Neural progenitor cell (in vitro differentiated cells): ENCODE results near the gene SNX8. TPM values are rescaled to one million over a fixed set of nuclear protein-coding genes. Genes with fewer than 3 reads are reported as not detected.
A peak's percentile ranks its signal among the peaks of the same experiment; 100 is the strongest.

Experiments
- DNase-seq: peaks from one replicate; pipeline ENCODE4 v3.0.0-alpha.2; 2016; ENCODE audit warnings: low spot score
- H2AFZ ChIP-seq: fragments of 200-600 bp; sonication (generic); replicated peaks from 2 replicates; pipeline ENCODE4 v1.6.1; 2016; ENCODE audit warnings: antibody characterized with exemption
- H3F3A ChIP-seq: fragments of 200-600 bp; sonication (generic); 2 replicates; pipeline ENCODE4 v1.6.1; 2016; ENCODE audit warnings: antibody characterized with exemption, low read depth
- H3K27ac ChIP-seq: fragments of 200-600 bp; sonication (generic); 2 replicates; pipeline ENCODE4 v1.5.1; 2016; ENCODE audit warnings: mild to moderate bottlenecking
- H3K27me3 ChIP-seq: fragments of 200-600 bp; sonication (generic); 2 replicates; pipeline ENCODE4 v1.6.1; 2016; ENCODE audit warnings: mild to moderate bottlenecking, moderate library complexity
- H3K36me3 ChIP-seq: fragments of 200-600 bp; sonication (generic); 2 replicates; pipeline ENCODE4 v1.5.1; 2016
- H3K4me1 ChIP-seq: fragments of 200-600 bp; sonication (generic); 2 replicates; pipeline ENCODE4 v1.6.1; 2016; ENCODE audit warnings: mixed run types
- H3K4me2 ChIP-seq: fragments of 200-600 bp; sonication (generic); 2 replicates; pipeline ENCODE4 v1.6.1; 2016
- H3K4me3 ChIP-seq: fragments of 200-600 bp; sonication (generic); 2 replicates; pipeline ENCODE4 v1.5.1; 2016
- H3K79me2 ChIP-seq: fragments of 200-600 bp; sonication (generic); 2 replicates; pipeline ENCODE4 v1.6.1; 2016; ENCODE audit warnings: low read depth
- H3K9ac ChIP-seq: fragments of 200-600 bp; sonication (generic); 2 replicates; pipeline ENCODE4 v1.6.1; 2016
- H3K9me3 ChIP-seq: fragments of 200-600 bp; sonication (generic); 2 replicates; pipeline ENCODE4 v1.5.1; 2016; ENCODE audit warnings: low read depth
- H4K20me1 ChIP-seq: fragments of 200-600 bp; sonication (generic); 2 replicates; pipeline ENCODE4 v1.6.1; 2016; ENCODE audit warnings: low read depth
- H3K27ac Mint-ChIP-seq: 3 replicates; pipeline ENCODE4 v1.8.0; 2021; ENCODE audit warnings: mixed read lengths
- H3K27me3 Mint-ChIP-seq: 2 replicates; pipeline ENCODE4 v1.8.0; 2022; ENCODE audit warnings: low read depth, mild to moderate bottlenecking, inconsistent platforms, moderate library complexity, mixed read lengths; ENCODE audit not compliant: insufficient read depth
- H3K36me3 Mint-ChIP-seq: 3 replicates; pipeline ENCODE4 v1.8.0; 2021; ENCODE audit warnings: mixed read lengths
- H3K4me1 Mint-ChIP-seq: 3 replicates; pipeline ENCODE4 v1.8.0; 2021; ENCODE audit warnings: mixed read lengths
- H3K4me3 Mint-ChIP-seq: 3 replicates; pipeline ENCODE4 v1.8.0; 2021; ENCODE audit warnings: mild to moderate bottlenecking, moderate library complexity, mixed read lengths
- H3K9me3 Mint-ChIP-seq: 3 replicates; pipeline ENCODE4 v1.8.0; 2020; ENCODE audit warnings: mixed read lengths
- CTCF ChIP-seq: fragments of 200-600 bp; sonication (generic); IDR thresholded peaks from 2 replicates; pipeline ENCODE4 v1.5.1; 2017; ENCODE audit warnings: antibody characterized with exemption, mild to moderate bottlenecking
- EZH2 ChIP-seq: fragments of 200-600 bp; sonication (generic); IDR thresholded peaks from 2 replicates; pipeline ENCODE4 v1.6.1; 2017; ENCODE audit warnings: antibody characterized with exemption, mild to moderate bottlenecking, moderate library complexity
- EZH2phosphoT487 ChIP-seq: fragments of 200-600 bp; sonication (generic); IDR thresholded peaks from 2 replicates; pipeline ENCODE4 v1.6.1; 2017; ENCODE audit warnings: antibody characterized with exemption
- total RNA-seq: library from RNA; depleted of rRNA; stranded (reverse); fragments of >200 nt; gene quantifications from 2 replicates; pipeline ENCODE4 v1.2.3, GENCODE V29; 2015; ENCODE audit warnings: low replicate concordance

SNX8 gene
- total RNA-seq, 1 donor from 2014 or later, result 3.6 TPM

- no peak overlapping the region for H3K27ac Mint-ChIP-seq
Measured at GRCh38 chr7:2205036-2205780, 109.0 kb downstream of the SNX8 start.

GRCh38 chr7:2204446-2204845, 109.8 kb downstream of the SNX8 start:
- Mint-ChIP-seq H3K4me1 (peaks cover 24% of the 10 kb centered on the region), H3K27ac (no peak overlapping the region), H3K36me3 (peaks cover 19% of the 10 kb centered on the region), H3K9me3 (no peaks in the 10 kb centered on the region), H3K4me3 (no peak overlapping the region), H3K27me3 (no peaks in the 10 kb centered on the region)
- TF ChIP-seq CTCF (no peak), EZH2phosphoT487 (no peak), EZH2 (no peak)
- no peak overlapping the region for H2AFZ ChIP-seq
- DNase-seq, result no peak
- no peaks in the 10 kb centered on the region for H3F3A ChIP-seq
- H3K4me2 ChIP-seq, result no peak overlapping the region
- no peak overlapping the region for H3K9ac ChIP-seq
- no peak overlapping the region for H3K4me3 ChIP-seq
- no peaks in the 10 kb centered on the region for H3K27me3 ChIP-seq
- H3K4me1 ChIP-seq, result no peaks in the 10 kb centered on the region
- no peaks in the 10 kb centered on the region for H3K9me3 ChIP-seq
- H3K36me3 ChIP-seq, result no peaks in the 10 kb centered on the region
- H3K79me2 ChIP-seq, result no peaks in the 10 kb centered on the region
- peaks cover 26% of the 10 kb centered on the region for H4K20me1 ChIP-seq
- H3K27ac ChIP-seq, result no peak overlapping the region

More at GRCh38 chr7:2205036-2205780, 109.0 kb downstream of the SNX8 start:
- Histone ChIP-seq H2AFZ (no peak overlapping the region), H3K36me3 (no peaks in the 10 kb centered on the region), H3K79me2 (no peaks in the 10 kb centered on the region), H3K4me1 (no peaks in the 10 kb centered on the region), H4K20me1 (peaks cover 31% of the 10 kb centered on the region), H3F3A (no peaks in the 10 kb centered on the region), H3K9me3 (no peaks in the 10 kb centered on the region), H3K4me3 (no peak overlapping the region), H3K9ac (no peak overlapping the region), H3K27ac (no peak overlapping the region), H3K27me3 (no peaks in the 10 kb centered on the region), H3K4me2 (no peak overlapping the region)
- H3K4me1 Mint-ChIP-seq, result peaks cover 23% of the 10 kb centered on the region
- H3K36me3 Mint-ChIP-seq, result peaks cover 17% of the 10 kb centered on the region
- no peaks in the 10 kb centered on the region for H3K9me3 Mint-ChIP-seq
- no peaks in the 10 kb centered on the region for H3K27me3 Mint-ChIP-seq
- no peak for TF ChIP-seq EZH2
- TF ChIP-seq CTCF, result no peak
- TF ChIP-seq EZH2phosphoT487, result no peak
- H3K4me3 Mint-ChIP-seq, result no peak overlapping the region
- DNase-seq, result no peak

- DNase-seq, result no peak
- peaks cover 21% of the 10 kb centered on the region for H4K20me1 ChIP-seq
- peaks cover 26% of the 10 kb centered on the region for H3K4me1 Mint-ChIP-seq
- TF ChIP-seq EZH2phosphoT487 (no peak), CTCF (no peak), EZH2 (no peak)
- H3K27ac Mint-ChIP-seq, result peak overlapping the region; percentile 33
- H3K4me1 ChIP-seq, result no peaks in the 10 kb centered on the region
- no peaks in the 10 kb centered on the region for H3K36me3 ChIP-seq
- H3F3A ChIP-seq, result no peaks in the 10 kb centered on the region
- no peaks in the 10 kb centered on the region for H3K79me2 ChIP-seq
- H3K27me3 ChIP-seq, result no peaks in the 10 kb centered on the region
- no peak overlapping the region for H2AFZ ChIP-seq
- no peaks in the 10 kb centered on the region for H3K27me3 Mint-ChIP-seq
- no peak overlapping the region for H3K9ac ChIP-seq
- H3K36me3 Mint-ChIP-seq, result peaks cover 17% of the 10 kb centered on the region
- H3K9me3 Mint-ChIP-seq, result no peaks in the 10 kb centered on the region
- no peak overlapping the region for H3K4me2 ChIP-seq
- no peak overlapping the region for H3K27ac ChIP-seq
- H3K4me3 ChIP-seq, result no peak overlapping the region
- peak overlapping the region; percentile 27 for H3K4me3 Mint-ChIP-seq
- H3K9me3 ChIP-seq, result no peaks in the 10 kb centered on the region
Measured at GRCh38 chr7:2203766-2204300, 110.4 kb downstream of the SNX8 start.
